ENCODE data around the gene C17orf100.
"Not testable (repeated sequence)": the region's sequence is repeated elsewhere in the genome, so short reads cannot be mapped to it uniquely, and the experiment has no call there.

Gene C17orf100

DNA sequence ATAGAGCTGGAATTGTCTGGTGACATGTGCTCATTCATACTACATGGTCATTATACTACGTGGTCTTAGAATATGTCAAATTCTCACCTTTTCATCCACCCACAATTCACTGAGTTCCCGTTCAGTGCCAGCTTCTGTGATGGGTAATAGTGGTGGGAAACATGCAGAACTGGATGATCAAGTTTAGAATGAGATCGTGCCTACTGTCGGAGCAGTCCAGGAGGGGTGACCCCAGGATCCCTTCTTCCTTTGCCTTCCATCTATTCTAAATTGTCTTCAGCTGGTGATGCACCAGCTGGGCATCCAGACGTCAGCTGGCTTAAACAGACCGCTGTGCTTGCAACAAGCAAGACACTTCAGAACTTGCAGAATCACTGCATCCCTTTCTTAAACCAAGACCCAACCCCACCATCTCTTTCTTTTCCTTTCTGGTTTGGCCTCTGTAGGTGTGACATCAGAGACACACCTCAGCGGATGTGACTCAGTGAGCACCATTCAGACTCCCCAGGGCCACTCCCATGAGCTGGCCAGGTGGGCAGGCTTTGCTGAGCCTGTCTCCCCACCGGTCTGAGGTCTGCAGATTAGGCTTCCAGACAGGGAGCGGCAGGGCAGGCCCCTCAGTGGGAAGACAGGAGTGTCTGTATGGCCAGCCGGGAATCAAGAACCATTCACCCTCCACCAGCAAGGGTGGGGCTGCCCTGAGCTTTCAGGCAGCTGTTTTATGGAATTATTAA lies 18.1 kb downstream of the C17orf100 start:
- no peak for DNase-seq

DNA sequence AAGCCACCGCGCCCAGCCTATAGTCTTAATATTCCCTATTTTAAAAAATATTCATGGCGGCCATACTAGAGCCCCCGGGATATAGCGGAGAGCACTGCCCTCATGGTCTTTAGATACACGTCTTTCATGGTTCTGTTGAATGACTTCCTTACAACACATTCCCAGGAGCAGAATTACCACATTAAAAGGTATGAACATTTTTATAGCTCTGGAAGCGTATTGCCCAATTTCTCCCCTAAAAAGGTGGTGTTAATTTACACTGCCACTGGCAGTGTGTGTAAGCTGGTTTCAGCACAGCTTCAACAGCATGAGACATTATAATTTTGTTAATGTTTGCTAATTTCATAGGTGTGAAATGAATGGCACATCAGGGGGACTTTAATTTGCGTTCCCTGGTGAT lies 19.0 kb downstream of the C17orf100 start:
- no peak for DNase-seq

DNA sequence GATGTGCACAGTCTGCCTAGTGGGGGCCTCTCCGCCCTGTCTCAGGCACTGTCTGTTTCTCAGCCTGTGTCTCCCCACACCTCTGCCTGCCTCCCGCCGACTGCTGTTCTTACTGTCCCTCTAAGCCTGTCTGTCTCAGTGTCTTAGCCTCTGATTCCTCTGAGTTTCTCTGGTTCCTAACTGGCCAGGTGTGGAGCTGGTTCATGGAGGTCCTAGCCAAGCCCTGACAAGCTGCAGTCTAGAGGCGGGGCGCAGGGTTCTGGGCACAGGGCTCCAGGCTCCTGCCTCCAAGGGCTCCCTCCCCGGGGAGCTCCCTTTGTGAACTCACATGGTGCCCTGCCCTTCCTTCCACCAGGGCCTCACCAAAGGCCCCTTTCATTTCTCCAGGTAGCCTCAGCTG lies 19.4 kb downstream of the C17orf100 start:
- no peak for DNase-seq

GRCh38 chr17:6671431-6671830 lies 19.9 kb downstream of the C17orf100 start:
- no peak for DNase-seq

- no peak for DNase-seq
These were observed 23.0 kb downstream of the C17orf100 start for GRCh38 chr17:6674586-6674985.

DNA sequence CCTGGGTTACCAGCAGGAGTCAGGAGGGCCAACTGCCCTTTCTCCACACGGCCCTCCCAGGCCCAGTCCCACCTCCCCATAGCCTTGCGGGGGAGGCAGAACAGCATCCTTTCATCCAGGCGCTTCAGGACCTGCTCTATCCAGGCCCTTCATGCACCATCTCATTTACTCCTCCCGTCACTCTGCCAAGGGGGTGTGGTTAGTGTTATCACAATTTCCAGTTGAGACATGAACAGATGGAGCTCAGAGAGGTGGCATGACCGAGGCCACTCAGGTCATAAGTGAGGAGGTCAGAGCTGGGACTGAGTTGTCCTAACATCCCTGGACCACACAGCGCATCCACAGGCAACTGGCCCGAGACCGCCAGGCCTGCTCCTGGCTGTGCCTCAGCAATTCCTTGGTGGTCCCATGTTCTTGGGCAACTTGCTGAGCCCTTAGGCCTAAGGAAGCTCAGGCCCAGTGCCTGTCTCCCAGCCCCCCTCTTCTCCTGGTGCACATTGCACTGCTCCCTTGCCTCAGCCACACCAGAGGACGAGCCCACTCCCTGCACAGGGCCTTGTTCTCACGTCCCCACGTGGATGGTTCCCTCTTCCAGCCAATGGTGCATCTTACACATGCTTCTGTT lies 23.8 kb downstream of the C17orf100 start:
- no peak for DNase-seq

GRCh38 chr17:6676802-6677157 lies 25.2 kb downstream of the C17orf100 start:
- DNase-seq: no peak

GRCh38 chr17:6677158-6677831 lies 25.7 kb downstream of the C17orf100 start:
- DNase-seq: no peak

DNA sequence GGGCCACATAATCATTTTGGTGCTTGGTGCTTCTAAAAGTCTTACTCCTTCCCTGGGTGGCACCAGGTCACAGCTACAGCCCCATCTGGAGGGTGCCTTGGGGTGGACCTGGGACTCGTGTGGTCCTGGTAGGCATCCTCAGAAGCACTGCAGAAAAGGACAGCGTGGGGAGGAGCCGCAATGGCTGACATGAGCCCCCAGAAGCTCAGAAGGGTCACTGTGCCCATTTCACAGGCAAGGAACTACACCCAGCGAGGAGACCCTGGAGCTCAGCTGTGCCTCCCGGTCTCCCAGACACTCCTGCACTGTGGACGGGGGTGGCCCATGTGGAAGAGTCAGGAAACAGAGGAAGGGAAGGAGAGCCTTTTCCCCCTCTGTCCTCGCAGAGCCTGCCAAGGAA lies 26.4 kb downstream of the C17orf100 start:
- DNase-seq: no peak

GRCh38 chr17:6679241-6679640 lies 27.7 kb downstream of the C17orf100 start:
- DNase-seq: no peak

- DNase-seq: no peak
These were observed 29.6 kb downstream of the C17orf100 start for GRCh38 chr17:6681176-6681575.

DNA sequence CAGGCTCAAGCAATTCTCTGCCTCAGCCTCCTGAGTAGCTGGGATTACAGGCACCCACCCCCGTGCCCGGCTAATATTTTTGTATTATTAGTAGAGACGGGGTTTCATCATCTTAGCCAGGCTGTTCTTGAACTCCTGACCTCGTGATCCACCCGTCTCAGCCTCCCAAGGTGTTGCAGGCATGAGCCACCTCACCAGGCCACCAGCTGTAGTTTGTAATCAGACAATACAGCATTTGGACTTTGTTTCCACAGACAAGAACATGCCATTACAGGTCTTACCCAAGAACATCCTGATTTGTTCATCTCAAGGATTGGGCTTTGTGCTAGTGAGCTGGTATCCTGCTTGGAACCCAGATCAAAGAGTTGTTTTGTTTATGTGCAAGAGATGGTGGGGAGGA lies 30.1 kb downstream of the C17orf100 start:
- DNase-seq: no peak

- no peak for DNase-seq
These were observed 30.8 kb downstream of the C17orf100 start for GRCh38 chr17:6682339-6682738.

- DNase-seq: no peak
These were observed 31.6 kb downstream of the C17orf100 start for GRCh38 chr17:6683081-6683684.

DNA sequence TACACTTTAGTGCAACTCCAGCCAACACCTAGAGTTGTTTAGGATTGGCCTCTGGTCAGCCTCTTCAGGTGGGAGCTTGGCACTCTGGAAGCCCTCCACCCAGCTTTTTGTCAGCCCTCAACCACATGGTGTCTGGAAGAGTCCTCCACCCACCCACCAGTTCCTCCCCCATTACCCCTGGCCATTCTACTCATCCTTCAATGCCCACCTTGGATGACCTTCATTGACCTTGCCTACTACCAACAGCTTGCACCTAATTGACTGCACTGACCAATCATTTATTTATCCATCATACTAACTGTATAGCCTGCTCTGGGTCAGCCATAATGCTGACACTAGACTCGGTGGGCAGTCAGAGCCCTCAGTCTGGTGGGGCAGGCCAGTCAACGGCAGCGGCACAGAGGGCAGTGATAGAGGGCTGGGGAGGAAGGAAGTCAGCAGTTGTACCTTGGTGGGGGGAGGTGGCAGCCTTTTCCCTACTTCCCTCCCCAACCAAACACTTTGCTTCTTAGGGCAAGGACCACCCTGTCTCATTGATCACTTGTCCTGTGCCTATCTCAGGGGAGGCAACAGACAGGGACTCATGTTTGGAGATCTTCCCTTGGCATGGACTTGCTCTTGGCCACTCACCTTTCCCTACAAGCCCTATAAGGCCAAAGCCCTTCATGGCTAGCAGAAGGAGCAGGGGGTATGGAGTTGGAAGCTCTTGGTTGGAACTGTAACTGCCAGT lies 32.3 kb downstream of the C17orf100 start:
- DNase-seq: no peak

DNA sequence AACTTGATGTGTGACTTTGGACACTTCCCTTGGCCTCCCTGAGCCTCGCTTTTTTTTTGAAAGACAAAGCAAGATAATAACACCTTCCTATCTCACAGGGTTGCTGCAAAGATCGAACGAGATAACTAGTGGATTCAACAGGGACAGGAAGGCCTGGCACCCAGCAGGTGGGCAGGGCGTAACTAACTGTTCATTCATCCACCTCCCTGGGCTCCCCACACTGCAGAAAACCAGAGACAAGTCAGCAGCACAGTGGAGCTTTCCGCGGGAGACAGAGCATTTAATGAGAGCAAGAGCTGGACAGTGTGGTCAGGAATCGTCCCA lies 32.9 kb downstream of the C17orf100 start:
- DNase-seq: no peak

DNA sequence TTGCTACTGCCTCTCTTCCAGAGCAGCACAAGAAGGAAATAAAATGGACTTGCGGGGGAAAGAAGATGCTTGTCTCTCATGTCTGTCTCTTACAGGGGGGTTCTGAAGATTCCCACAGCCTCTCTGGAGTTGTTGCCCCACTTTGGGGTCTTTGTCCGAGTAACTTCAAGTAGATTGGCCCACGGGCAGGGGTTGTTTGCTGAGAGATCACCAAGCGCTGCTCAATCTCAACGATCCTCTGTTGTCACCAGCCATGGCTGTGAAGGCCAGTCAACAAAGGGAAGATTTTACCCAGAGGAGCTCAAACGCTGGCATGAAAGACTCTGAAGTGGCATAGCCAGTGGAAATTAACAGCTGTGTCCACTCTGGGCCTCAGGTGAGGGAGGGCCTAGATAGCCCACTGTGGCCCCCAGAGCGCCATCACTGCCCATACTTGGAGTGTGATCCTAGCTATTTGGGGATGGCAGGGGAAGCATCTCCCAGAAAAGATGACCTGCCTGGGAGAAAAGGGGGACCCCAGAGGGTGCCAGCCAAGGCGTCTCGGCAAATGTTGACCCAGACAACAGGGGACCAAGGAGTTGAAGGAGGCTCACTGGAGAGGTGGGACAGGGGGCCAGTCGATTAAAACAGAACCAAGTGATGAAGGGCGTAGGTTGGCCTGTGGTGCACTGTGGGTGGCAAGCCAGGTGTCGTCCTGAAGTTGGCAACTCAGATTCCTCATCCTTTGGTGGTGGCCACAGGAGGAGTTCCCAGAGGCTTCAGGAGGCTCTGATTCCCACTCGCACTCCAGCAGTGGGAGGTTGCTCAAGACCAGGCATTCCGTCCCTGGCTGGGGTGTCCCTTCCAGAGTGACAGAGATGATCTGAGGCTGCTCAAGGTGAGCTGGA lies 33.6 kb downstream of the C17orf100 start:
- no peak for DNase-seq

DNA sequence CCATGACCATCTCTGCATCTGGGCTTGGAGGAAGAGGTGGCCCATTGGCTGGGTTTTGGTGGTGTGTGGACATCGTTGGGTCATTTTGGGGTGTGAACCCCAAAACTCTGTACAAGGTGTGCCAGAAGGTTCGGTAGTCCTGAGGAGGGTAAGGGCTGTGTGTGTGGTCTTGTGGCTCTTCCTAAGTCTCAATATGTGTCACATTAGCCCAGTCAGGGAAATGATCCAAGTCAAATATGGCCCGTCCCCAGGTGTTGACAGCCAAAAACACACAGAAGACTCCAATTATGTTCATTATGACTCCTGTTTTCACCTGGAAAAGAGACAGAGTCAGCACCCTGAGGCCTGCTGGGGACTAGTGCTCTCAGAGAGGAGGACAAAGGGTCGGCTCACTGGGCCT lies 34.5 kb downstream of the C17orf100 start:
- DNase-seq: no peak

DNA sequence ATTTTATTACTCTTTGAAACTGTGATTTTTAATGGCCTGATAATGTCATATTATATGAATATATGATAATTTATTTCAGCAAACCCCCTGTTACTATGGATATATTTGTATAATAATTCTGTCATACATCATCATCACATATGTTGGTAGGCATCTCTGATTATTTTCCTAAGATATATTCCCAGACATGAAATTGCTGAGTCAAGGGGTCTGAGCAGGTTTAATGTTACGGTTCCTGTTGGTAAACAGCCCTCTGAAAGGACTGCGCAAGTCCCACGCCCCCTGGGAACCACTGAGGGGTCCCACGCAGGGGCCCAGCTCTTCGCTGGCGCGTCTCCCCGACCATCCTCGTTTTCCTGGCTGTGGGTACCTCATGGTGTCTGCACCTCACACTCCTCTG lies 37.4 kb downstream of the C17orf100 start:
- no peak for DNase-seq

GRCh38 chr17:6690641-6691040 lies 39.1 kb downstream of the C17orf100 start:
- no peak for DNase-seq

- DNase-seq: no peak
These were observed 40.0 kb downstream of the C17orf100 start for GRCh38 chr17:6691546-6691945.

DNA sequence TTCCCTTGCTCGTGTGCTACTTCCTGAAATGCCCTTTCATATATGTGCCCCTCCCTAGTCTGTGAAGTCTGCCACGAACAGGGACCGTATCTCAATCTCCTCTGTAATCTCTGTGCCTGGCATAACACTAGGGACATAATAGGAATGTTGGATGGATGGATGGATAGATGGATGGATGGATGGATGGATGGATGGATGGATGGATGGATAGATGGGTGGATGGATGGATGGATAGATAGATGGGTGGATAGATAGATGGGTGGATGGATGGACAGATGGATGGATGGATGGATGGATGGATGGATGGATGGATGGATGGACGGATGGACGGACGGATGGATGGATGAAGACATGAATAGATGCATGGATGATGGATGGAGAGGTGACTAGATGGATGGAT lies 40.4 kb downstream of the C17orf100 start:
- not testable (repeated sequence) for DNase-seq
